H1 (cell line): ENCODE measurements around the gene SEMA3E. TPM values are rescaled to one million over a fixed set of nuclear protein-coding genes. Genes with fewer than 3 reads are reported as not detected.

Experiments
- CTCF ChIA-PET: fragments of 300-600 bp; sonication (Branson Sonifier 250); formaldehyde crosslinking; loops from one replicate; lab custom pipeline; 2021; ENCODE audit not compliant: partially characterized antibody; lab: Charles Lee
- POLR2A ChIA-PET: fragments of 300-600 bp; sonication (Branson Sonifier 250); formaldehyde crosslinking; loops from one replicate; lab custom pipeline; 2021; ENCODE audit warnings: inconsistent platforms; ENCODE audit not compliant: partially characterized antibody; lab: Charles Lee
- DNase-seq, 2 experiments: peaks; one replicate each; pipeline versions ENCODE4 v3.0.0 to v3.0.0-alpha.2; 2010 to 2022; ENCODE audit warnings: low spot score in 2 of 2, low read depth in 1 of 2, mixed read lengths in 1 of 2
- FAIRE-seq: peaks from 2 replicates; lab custom pipeline; 2011; peaks lifted over from hg19 to GRCh38; lab: Jason Lieb, UNC
- H2AFZ ChIP-seq: 2 replicates; pipeline ENCODE4 v1.8.1; 2012; ENCODE audit warnings: low read length, inconsistent platforms
- H2AK5ac ChIP-seq: 2 replicates; pipeline ENCODE4 v1.6.1; 2013; ENCODE audit warnings: low read depth, low read length
- H2BK120ac ChIP-seq: replicated peaks from 2 replicates; pipeline ENCODE3; 2013; ENCODE audit warnings: low read depth, low read length, inconsistent platforms
- H2BK12ac ChIP-seq: 2 replicates; pipeline ENCODE4 v1.6.1; 2013; ENCODE audit warnings: low read depth, low read length
- H2BK15ac ChIP-seq: 2 replicates; pipeline ENCODE4 v1.6.1; 2013; ENCODE audit warnings: low read length
- H2BK20ac ChIP-seq: 2 replicates; pipeline ENCODE4 v1.6.1; 2013; ENCODE audit warnings: low read length
- H2BK5ac ChIP-seq: 2 replicates; pipeline ENCODE4 v1.6.1; 2013; ENCODE audit warnings: low read depth, low read length
- H3K14ac ChIP-seq: 2 replicates; pipeline ENCODE4 v1.6.1; 2013; ENCODE audit warnings: inconsistent platforms; ENCODE audit not compliant: insufficient read length
- H3K18ac ChIP-seq: 2 replicates; pipeline ENCODE4 v1.6.1; 2013; ENCODE audit warnings: low read length; ENCODE audit errors: extremely low read depth
- H3K23ac ChIP-seq: 2 replicates; pipeline ENCODE4 v1.6.1; 2013; ENCODE audit warnings: inconsistent platforms; ENCODE audit not compliant: insufficient read length
- H3K23me2 ChIP-seq: 2 replicates; pipeline ENCODE4 v1.6.1; 2013; ENCODE audit warnings: low read depth, low read length
- H3K27ac ChIP-seq: 2 replicates; pipeline ENCODE4 v1.6.1; 2011; ENCODE audit warnings: low read depth, low read length, inconsistent platforms
- H3K27me3 ChIP-seq, 4 experiments: replicated peaks in 1 of 4; 1 replicate in 1 of 4; 2 replicates in 3 of 4; pipeline versions ENCODE4 v1.6.1 to v1.8.1; 2011 to 2013; ENCODE audit warnings: low read length in 3 of 4, mild to moderate bottlenecking in 3 of 4, inconsistent platforms in 2 of 4, mixed read lengths in 2 of 4, moderate library complexity in 1 of 4; ENCODE audit not compliant: control insufficient read depth in 3 of 4, insufficient read depth in 3 of 4; ENCODE audit errors: extremely low read depth in 1 of 4
- H3K36me3 ChIP-seq, 4 experiments: 2 replicates each; pipeline versions ENCODE4 v1.6.1 to v1.8.1; 2011 to 2013; ENCODE audit warnings: mild to moderate bottlenecking in 4 of 4, low read length in 3 of 4, moderate library complexity in 2 of 4, control low read depth in 1 of 4, inconsistent platforms in 1 of 4; ENCODE audit not compliant: insufficient read depth in 4 of 4, control insufficient read depth in 2 of 4
- H3K4ac ChIP-seq: replicated peaks from 2 replicates; pipeline ENCODE3; 2013; ENCODE audit warnings: low read length, low read depth, mixed read lengths, inconsistent platforms; ENCODE audit not compliant: insufficient read length
- H3K4me1 ChIP-seq, 4 experiments: replicated peaks in 1 of 4; 1 replicate in 1 of 4; 2 replicates in 3 of 4; pipeline versions ENCODE4 v1.6.1 to v1.8.1; 2011 to 2013; ENCODE audit warnings: low read length in 3 of 4, inconsistent platforms in 2 of 4, mixed read lengths in 1 of 4; ENCODE audit not compliant: insufficient read depth in 4 of 4, control insufficient read depth in 3 of 4
- H3K4me2 ChIP-seq, 2 experiments: 2 replicates each; pipeline versions ENCODE4 v1.6.1 to v1.8.1; 2011 to 2013; ENCODE audit warnings: low read depth in 2 of 2, low read length in 2 of 2, control low read depth in 1 of 2, inconsistent platforms in 1 of 2, mild to moderate bottlenecking in 1 of 2; ENCODE audit not compliant: insufficient read depth in 1 of 2
- H3K4me3 ChIP-seq, 4 experiments: fragments of 200-600, 300-600 bp in 1 of 4; sonication (generic), shearing (Covaris generic), sonication (Bioruptor Twin) in 1 of 4; 2 replicates each; pipeline versions ENCODE4 v1.5.1 to v1.8.1; 2011 to 2016; ENCODE audit warnings: low read length in 4 of 4, low read depth in 3 of 4, control low read depth in 2 of 4, inconsistent platforms in 2 of 4, mild to moderate bottlenecking in 2 of 4, mixed read lengths in 1 of 4, moderate library complexity in 1 of 4; ENCODE audit not compliant: insufficient read depth in 2 of 4; ENCODE audit errors: extremely low read depth in 1 of 4
- H3K56ac ChIP-seq: replicated peaks from 2 replicates; pipeline ENCODE3; 2013; ENCODE audit warnings: low read depth, mild to moderate bottlenecking, mixed read lengths, low read length, inconsistent platforms; ENCODE audit not compliant: insufficient read length
- H3K79me1 ChIP-seq: 2 replicates; pipeline ENCODE4 v1.6.1; 2013; ENCODE audit warnings: low read depth, low read length, control low read depth
- H3K79me2 ChIP-seq, 2 experiments: 2 replicates each; pipeline versions ENCODE4 v1.6.1 to v1.8.1; 2012 to 2013; ENCODE audit warnings: low read length in 2 of 2, mild to moderate bottlenecking in 2 of 2, inconsistent platforms in 1 of 2; ENCODE audit not compliant: insufficient read depth in 2 of 2, control insufficient read depth in 1 of 2
- H3K9ac ChIP-seq, 4 experiments: replicated peaks in 1 of 4; 1 replicate in 1 of 4; 2 replicates in 3 of 4; pipeline versions ENCODE4 v1.6.1 to v1.8.1; 2011 to 2013; ENCODE audit warnings: low read depth in 3 of 4, low read length in 3 of 4, control low read depth in 2 of 4, mild to moderate bottlenecking in 2 of 4, moderate library complexity in 2 of 4, inconsistent platforms in 1 of 4; ENCODE audit errors: extremely low read depth in 1 of 4
- H3K9me3 ChIP-seq, 2 experiments: 2 replicates each; pipeline versions ENCODE4 v1.6.1 to v1.8.1; 2012 to 2013; ENCODE audit warnings: mild to moderate bottlenecking in 2 of 2, moderate library complexity in 2 of 2, control low read depth in 1 of 2, inconsistent platforms in 1 of 2, low read depth in 1 of 2, low read length in 1 of 2, mixed read lengths in 1 of 2; ENCODE audit not compliant: insufficient read depth in 2 of 2
- H4K20me1 ChIP-seq, 2 experiments: replicated peaks in 1 of 2; 2 replicates each; pipeline versions ENCODE3 to v1.8.1; 2011 to 2013; ENCODE audit warnings: inconsistent platforms in 2 of 2, low read length in 2 of 2, mild to moderate bottlenecking in 1 of 2; ENCODE audit not compliant: insufficient read depth in 2 of 2, control insufficient read depth in 1 of 2
- H4K5ac ChIP-seq: 2 replicates; pipeline ENCODE4 v1.6.1; 2013; ENCODE audit warnings: low read length, low read depth, mixed read lengths, inconsistent platforms; ENCODE audit not compliant: insufficient read length
- H4K8ac ChIP-seq: 2 replicates; pipeline ENCODE4 v1.8.0; 2013; ENCODE audit warnings: mild to moderate bottlenecking, moderate library complexity, low read length, inconsistent platforms; ENCODE audit not compliant: insufficient read depth; ENCODE audit errors: extremely low read depth
- H4K91ac ChIP-seq: replicated peaks from 2 replicates; pipeline ENCODE3; 2013; ENCODE audit warnings: low read length, mixed read lengths, inconsistent platforms; ENCODE audit not compliant: insufficient read length
- CTBP2 ChIP-seq: IDR thresholded peaks from 2 replicates; pipeline ENCODE4 v1.7.0; 2011; ENCODE audit warnings: borderline replicate concordance, mild to moderate bottlenecking, moderate library complexity, mixed read lengths, low read length; ENCODE audit not compliant: insufficient read depth, insufficient read length
- EP300 ChIP-seq, 2 experiments: IDR thresholded peaks; 1 replicate in 1 of 2; 2 replicates in 1 of 2; pipeline ENCODE4 v1.6.1; 2011 to 2012; ENCODE audit warnings: low read depth in 2 of 2, low read length in 2 of 2, mild to moderate bottlenecking in 2 of 2, borderline replicate concordance in 1 of 2, inconsistent platforms in 1 of 2, moderate library complexity in 1 of 2
- JUN ChIP-seq: IDR thresholded peaks from 2 replicates; pipeline ENCODE4 v1.6.1; 2011; ENCODE audit warnings: low read depth, mild to moderate bottlenecking, improper control_type of control experiment, low read length
- KDM5A ChIP-seq: fragments of 200-600 bp; IDR thresholded peaks from 2 replicates; pipeline ENCODE4 v1.7.1; 2012; ENCODE audit warnings: mild to moderate bottlenecking, low read length, inconsistent platforms, mixed read lengths
- PHF8 ChIP-seq: fragments of 200-600 bp; sonication (generic); conservative IDR thresholded peaks from 2 replicates; pipeline ENCODE4 v1.7.1; 2012; ENCODE audit warnings: low read depth, mild to moderate bottlenecking, inconsistent platforms, low read length, moderate library complexity
- POLR2AphosphoS5 ChIP-seq: IDR thresholded peaks from 2 replicates; pipeline ENCODE4 v1.6.1; 2011; ENCODE audit warnings: low read depth, low read length
- RBBP5 ChIP-seq: IDR thresholded peaks from 2 replicates; pipeline ENCODE4 v1.7.1; 2012; ENCODE audit warnings: low read depth, mild to moderate bottlenecking, inconsistent platforms, low read length, moderate library complexity, borderline replicate concordance
- SAP30 ChIP-seq: fragments of 300-600 bp; sonication (generic); IDR thresholded peaks from 2 replicates; pipeline ENCODE4 v1.7.1; 2012; ENCODE audit warnings: low read length, moderate library complexity, mild to moderate bottlenecking, inconsistent platforms; ENCODE audit not compliant: insufficient read depth, insufficient replicate concordance
- SIX5 ChIP-seq: IDR thresholded peaks from 2 replicates; pipeline ENCODE4 v1.6.1; 2011; ENCODE audit warnings: mild to moderate bottlenecking, low read depth, low read length
- USF2 ChIP-seq: IDR thresholded peaks from 2 replicates; pipeline ENCODE4 v1.6.1; 2011; ENCODE audit warnings: low read length, improper control_type of control experiment
- WGBS, 2 experiments: shearing (Covaris generic) in 1 of 2; methylation state at CpG; one replicate each; pipeline versions ENCODE4 v1.1.6 to v1.1.7; 2013 to 2015; ENCODE audit warnings: low lambda C conversion rate in 2 of 2, mixed read lengths in 2 of 2, inconsistent platforms in 1 of 2, low coverage in 1 of 2, missing lambda C conversion rate in 1 of 2; ENCODE audit not compliant: insufficient replicate concordance in 2 of 2, insufficient coverage in 1 of 2, insufficient read length in 1 of 2; ENCODE audit errors: extremely low coverage in 1 of 2, missing lambda C conversion rate in 1 of 2; 5-methylcytosine and 5-hydroxymethylcytosine counted together
- polyA plus RNA-seq, 7 experiments: library from polyadenylated mRNA; depleted of rRNA in 3 of 7; stranded (reverse) in 5 of 7; unstranded in 2 of 7; fragments of >200 nt in 5 of 7; fragments of 200-250 nt in 2 of 7; gene quantifications; 1 replicate in 5 of 7; 2 replicates in 1 of 7; 4 replicates in 1 of 7; pipeline versions ENCODE4 v1.2.1 to v1.2.3, GENCODE V29; 2011 to 2013; ENCODE audit warnings: missing spikeins in 2 of 7, mixed read lengths in 2 of 7
- total RNA-seq: library from RNA; stranded (reverse); fragmentation: NEBNext Ultra II Directional; extraction: Animal tissue kit (Norgen Biotek cat#: 25700); gene quantifications from 2 replicates; pipeline ENCODE4 v1.2.1, GENCODE V29; 2021

Gene SEMA3E
- total and polyA plus RNA-seq, 2 of the 8 experiments (the other 6 are each of a cell fraction or from before 2014, with no cell fraction given) = 0.93 to 0.94 TPM

- Histone ChIP-seq H4K91ac (no peak overlapping the region), H3K27me3 (peaks cover 0 to 9% (median 0%) of the 10 kb centered on the region in 4 experiments; a peak in 3 of 7 replicates), H3K79me2 (no peaks in the 10 kb centered on the region), H3K27ac (no peak overlapping the region), H3K18ac (no peak overlapping the region; the same call in 1 of the 2 replicates), H3K23ac (no peak overlapping the region), H3K36me3 (no peaks in the 10 kb centered on the region), H2AFZ (no peak overlapping the region), H2BK120ac (no peak overlapping the region), H4K20me1 (no peaks in the 10 kb centered on the region), H4K5ac (no peak overlapping the region), H3K9me3 (no peaks in the 10 kb centered on the region), H3K4ac (no peak overlapping the region), H2BK15ac (no peak overlapping the region), H2BK20ac (no peak overlapping the region), H3K23me2 (peaks cover 2% of the 10 kb centered on the region; the same call in 1 of the 2 replicates), H3K79me1 (no peaks in the 10 kb centered on the region), H3K4me2 (no peak overlapping the region), H3K4me1 (peaks cover 0 to 28% (median 16%) of the 10 kb centered on the region in 4 experiments; a peak in 6 of 7 replicates), H2AK5ac (no peak overlapping the region), H3K14ac (no peak overlapping the region), H3K56ac (no peak overlapping the region), H4K8ac (no peak overlapping the region), H3K4me3 (no peak overlapping the region), H2BK12ac (no peak overlapping the region), H3K9ac (no peak overlapping the region), H2BK5ac (no peak overlapping the region)
- 38% methylated on average over 1 of the region's 1 CpG; no CpG with 5 or more reads in 1 of the 2 experiments for WGBS, 2 experiments
- TF ChIP-seq JUN (no peak), SAP30 (no peak), KDM5A (no peak), USF2 (no peak), CTBP2 (no peak), SIX5 (no peak), POLR2AphosphoS5 (no peak), RBBP5 (no peak), EP300 (IDR thresholded peaks at IDR 0.05; ENCODE audit: borderline replicate concordance in 1 of 2, low read depth in 2 of 2, low read length in 2 of 2) (no peak), PHF8 (no peak)
- POLR2A ChIA-PET = no interaction called here
- CTCF ChIA-PET = no interaction called here
- FAIRE-seq (no peak), DNase-seq (no peak)
Measured at GRCh38 chr7:83689855-83690254, 40.9 kb upstream of the SEMA3E start.
